Breast epithelium (tissue), 4 donors: ENCODE data around the gene THPO. TPM values are rescaled to one million over a fixed set of nuclear protein-coding genes. Genes with fewer than 3 reads are reported as not detected.

Source experiments
- DNase-seq, 2 donors: peaks; one replicate each; pipeline ENCODE4 v3.0.0-alpha.2; 2019; ENCODE audit warnings: low spot score in 2 of 2
- H3K27ac ChIP-seq, 2 donors: fragments of 200-600 bp; sonication (generic) in 1 of 2; one replicate each; pipeline ENCODE4 v1.5.1; 2016 to 2019; ENCODE audit warnings: mild to moderate bottlenecking in 1 of 2
- H3K27me3 ChIP-seq, 2 donors: fragments of 200-600 bp; sonication (generic) in 1 of 2; one replicate each; pipeline versions ENCODE4 v1.5.1 to v1.6.0; 2017 to 2019; ENCODE audit warnings: control low read depth in 1 of 2, mild to moderate bottlenecking in 1 of 2
- H3K36me3 ChIP-seq: fragments of 200-600 bp; one replicate; pipeline ENCODE4 v1.5.1; 2019
- H3K4me1 ChIP-seq, 2 donors: fragments of 200-600 bp; sonication (generic); one replicate each; pipeline ENCODE4 v1.5.1; 2016 to 2019; ENCODE audit warnings: control low read depth in 1 of 2
- H3K4me3 ChIP-seq, 3 donors: fragments of 200-600 bp; sonication (generic); 1 replicate in 2 of 3; 2 replicates in 1 of 3; pipeline ENCODE4 v1.5.1; 2016 to 2019; ENCODE audit warnings: mild to moderate bottlenecking in 3 of 3, moderate library complexity in 2 of 3
- H3K9me3 ChIP-seq, 2 donors: fragments of 200-600 bp; sonication (generic) in 1 of 2; one replicate each; pipeline ENCODE4 v1.5.1; 2016 to 2019; ENCODE audit warnings: control low read depth in 1 of 2
- POLR2A ChIP-seq: fragments of 450-650 bp; IDR thresholded peaks from one replicate; pipeline ENCODE4 v1.6.1; 2016; ENCODE audit warnings: antibody characterized with exemption, mild to moderate bottlenecking, moderate library complexity
- POLR2AphosphoS5 ChIP-seq, 3 donors: sonication (generic); formaldehyde crosslinking; IDR thresholded peaks; one replicate each; pipeline ENCODE4 v1.6.1; 2017; ENCODE audit warnings: antibody characterized with exemption in 3 of 3
- intact Hi-C: fragments of 100-400 bp; cut with DNase I; formaldehyde crosslinking; loops from one replicate; pipeline ENCODE4 v1.15.1; 2023; ENCODE audit warnings: low total_unique reads
- total RNA-seq, 3 donors: library from RNA; depleted of rRNA; stranded (reverse); fragments of >200 nt; gene quantifications; one replicate each; pipeline ENCODE4 v1.1.0, GENCODE V29; 2016
- TF ChIP-seq, protein P1 (sequence below), 3 donors: fragments of 450-650 bp; IDR thresholded peaks; one replicate each; pipeline ENCODE4 v1.5.1; 2016 to 2017; ENCODE audit warnings: antibody characterized with exemption in 3 of 3, mild to moderate bottlenecking in 3 of 3, moderate library complexity in 3 of 3

THPO gene
- total RNA-seq, 3 donors from 2014 or later = 0.64 to 1.3 (median 0.73) TPM

DNA sequence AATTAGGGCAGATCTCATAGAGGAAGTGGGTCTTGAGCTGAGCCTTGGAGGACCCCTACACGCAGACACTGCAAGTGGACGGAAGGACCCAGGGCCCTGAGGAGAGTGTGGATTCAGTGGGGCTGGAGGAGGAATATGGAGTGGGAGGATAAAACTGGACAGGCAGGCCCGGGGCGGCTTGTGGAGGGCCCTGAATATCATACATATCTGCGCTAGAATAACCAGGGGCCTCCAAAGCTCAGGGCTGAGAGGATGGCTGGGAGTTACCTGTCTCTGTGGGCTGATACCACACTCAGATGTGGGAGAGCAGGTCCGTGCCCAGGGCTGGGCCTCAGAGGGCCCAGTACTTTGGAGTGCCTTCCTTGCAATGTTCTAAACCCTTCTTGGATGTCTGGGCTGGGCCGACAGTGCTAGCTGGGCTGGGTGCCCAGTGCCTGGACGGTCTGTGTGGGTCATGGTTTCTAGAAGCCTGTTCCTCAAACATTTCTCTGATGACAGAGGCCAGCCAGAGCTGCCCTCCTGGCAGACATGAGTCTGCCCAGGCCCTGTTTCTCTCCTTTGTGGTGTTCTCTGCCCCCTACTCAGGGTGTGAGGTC is 31.4 kb upstream of the THPO start:
- no peak for TF ChIP-seq POLR2AphosphoS5 (IDR thresholded peaks at IDR 0.05)
- TF ChIP-seq, protein P1, sequence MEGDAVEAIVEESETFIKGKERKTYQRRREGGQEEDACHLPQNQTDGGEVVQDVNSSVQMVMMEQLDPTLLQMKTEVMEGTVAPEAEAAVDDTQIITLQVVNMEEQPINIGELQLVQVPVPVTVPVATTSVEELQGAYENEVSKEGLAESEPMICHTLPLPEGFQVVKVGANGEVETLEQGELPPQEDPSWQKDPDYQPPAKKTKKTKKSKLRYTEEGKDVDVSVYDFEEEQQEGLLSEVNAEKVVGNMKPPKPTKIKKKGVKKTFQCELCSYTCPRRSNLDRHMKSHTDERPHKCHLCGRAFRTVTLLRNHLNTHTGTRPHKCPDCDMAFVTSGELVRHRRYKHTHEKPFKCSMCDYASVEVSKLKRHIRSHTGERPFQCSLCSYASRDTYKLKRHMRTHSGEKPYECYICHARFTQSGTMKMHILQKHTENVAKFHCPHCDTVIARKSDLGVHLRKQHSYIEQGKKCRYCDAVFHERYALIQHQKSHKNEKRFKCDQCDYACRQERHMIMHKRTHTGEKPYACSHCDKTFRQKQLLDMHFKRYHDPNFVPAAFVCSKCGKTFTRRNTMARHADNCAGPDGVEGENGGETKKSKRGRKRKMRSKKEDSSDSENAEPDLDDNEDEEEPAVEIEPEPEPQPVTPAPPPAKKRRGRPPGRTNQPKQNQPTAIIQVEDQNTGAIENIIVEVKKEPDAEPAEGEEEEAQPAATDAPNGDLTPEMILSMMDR (IDR thresholded peaks at IDR 0.05) = no peak
- no peak for TF ChIP-seq POLR2A
- Histone ChIP-seq H3K27me3 (no peaks in the 10 kb centered on the region), H3K36me3 (no peaks in the 10 kb centered on the region), H3K4me1 (no peaks in the 10 kb centered on the region), H3K9me3 (no peaks in the 10 kb centered on the region), H3K4me3 (no peak overlapping the region), H3K27ac (no peak overlapping the region)
- intact Hi-C loops = loop anchor here (2.0 kb wide), 1 partner anchor 59 kb away; no protein-coding TSS in a partner anchor
- DNase-seq = no peak

DNA sequence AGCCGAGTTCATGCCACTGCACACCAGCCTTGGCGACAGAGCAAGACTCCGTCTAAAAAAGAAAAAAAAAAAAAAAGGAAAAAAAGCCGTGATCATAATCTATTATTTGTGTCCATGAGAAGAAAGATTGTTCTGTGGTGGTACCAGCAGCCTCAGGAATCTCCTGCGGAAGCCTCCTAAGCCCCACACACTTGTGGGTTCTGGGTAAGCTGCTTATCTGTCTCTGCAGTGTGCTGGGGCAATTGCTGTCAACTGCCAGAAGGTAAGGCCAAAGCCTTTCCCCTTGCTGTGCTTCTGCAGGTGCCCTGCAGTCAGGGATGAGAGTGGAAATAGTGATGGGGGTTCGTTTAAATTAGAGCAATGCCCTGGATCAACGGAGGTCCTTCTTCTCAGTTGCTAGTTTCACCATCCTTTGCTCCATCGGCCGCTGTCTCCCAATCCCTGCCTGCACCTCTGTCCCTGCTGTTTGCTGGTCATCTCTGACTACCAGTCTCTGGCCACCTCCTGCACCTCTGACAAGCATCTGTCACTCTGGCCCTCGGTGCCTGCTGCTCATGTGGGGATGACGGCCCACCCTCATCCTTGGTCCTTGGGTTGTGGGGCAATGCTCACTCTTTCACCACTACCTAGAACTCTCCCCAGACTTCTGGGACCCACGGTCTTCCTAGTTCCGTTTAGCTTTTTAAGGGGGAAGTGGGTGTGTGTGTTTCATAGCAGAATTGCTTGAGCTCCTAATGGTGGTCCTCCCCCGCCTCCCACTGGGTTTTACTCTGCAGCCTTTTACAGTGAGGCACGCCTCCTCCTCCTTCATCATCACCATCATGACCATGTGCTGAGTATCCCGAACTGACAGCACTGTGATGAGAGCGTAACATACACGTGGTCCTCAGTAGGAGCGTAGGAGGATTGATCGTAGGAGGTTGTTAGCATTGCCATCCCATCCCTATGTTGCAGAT is 27.3 kb upstream of the THPO start:
- Histone ChIP-seq H3K9me3 (no peaks in the 10 kb centered on the region), H3K36me3 (no peaks in the 10 kb centered on the region), H3K4me3 (no peak overlapping the region), H3K27ac (no peak overlapping the region), H3K27me3 (no peaks in the 10 kb centered on the region), H3K4me1 (no peaks in the 10 kb centered on the region)
- no peak for DNase-seq
- intact Hi-C loops = no loop called here
- TF ChIP-seq, protein P1 (IDR thresholded peaks at IDR 0.05) = no peak
- TF ChIP-seq POLR2AphosphoS5 (IDR thresholded peaks at IDR 0.05) (no peak), POLR2A (no peak)

DNA sequence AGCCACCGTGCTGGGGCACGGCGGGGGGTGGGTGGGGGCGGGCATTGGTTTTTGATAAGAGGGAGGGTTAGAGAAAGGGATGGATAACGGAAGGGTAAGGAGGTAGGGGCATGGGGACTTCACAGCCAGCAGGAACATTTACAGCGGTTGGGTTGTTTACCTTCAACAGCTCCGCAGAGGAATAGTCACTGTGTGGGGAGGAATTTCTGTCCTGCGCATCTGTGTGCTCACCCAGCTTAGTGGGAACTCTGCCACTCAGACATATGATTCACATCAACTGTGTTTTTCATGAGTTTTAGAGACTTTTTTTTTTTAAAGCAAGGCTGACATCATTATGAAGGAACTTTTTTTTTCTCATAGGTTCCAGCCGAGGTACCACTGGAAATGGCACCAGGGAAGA is 21.4 kb upstream of the THPO start:
- Histone ChIP-seq H3K9me3 (no peaks in the 10 kb centered on the region), H3K4me1 (no peaks in the 10 kb centered on the region), H3K36me3 (no peaks in the 10 kb centered on the region), H3K27me3 (no peaks in the 10 kb centered on the region), H3K27ac (peak overlapping the region; percentile 54 to 71), H3K4me3 (no peak overlapping the region)
- intact Hi-C loops = no loop called here
- no peak for DNase-seq
- TF ChIP-seq, protein P1 (IDR thresholded peaks at IDR 0.05) = no peak
- no peak for TF ChIP-seq POLR2A
- no peak for TF ChIP-seq POLR2AphosphoS5 (IDR thresholded peaks at IDR 0.05)

DNA sequence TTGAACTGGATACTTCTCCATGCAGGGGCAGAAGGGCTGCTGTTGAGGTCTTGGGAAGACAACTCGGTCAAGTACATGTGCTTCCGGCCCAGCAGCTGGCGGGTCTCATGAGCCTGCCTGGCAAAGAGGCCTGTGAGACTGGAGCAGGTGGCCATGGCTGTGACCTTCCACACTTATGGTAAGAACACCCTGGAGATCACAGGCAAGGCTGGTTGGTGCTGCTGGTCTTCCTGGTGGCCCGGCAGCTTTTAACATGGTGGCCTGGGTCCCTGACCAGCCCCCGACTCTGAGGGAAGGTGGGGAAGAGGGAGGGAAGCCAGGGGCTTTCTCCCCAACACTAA is 17.3 kb upstream of the THPO start:
- no peaks in the 10 kb centered on the region for H3K36me3 ChIP-seq
- H3K4me3 ChIP-seq = no peak overlapping the region
- intact Hi-C loops = no loop called here
- TF ChIP-seq POLR2A (no peak), POLR2AphosphoS5 (IDR thresholded peaks at IDR 0.05) (no peak)
- TF ChIP-seq, protein P1 (IDR thresholded peaks at IDR 0.05) = no peak
- DNase-seq = no peak
- H3K27ac ChIP-seq = no peak overlapping the region
- no peaks in the 10 kb centered on the region for H3K27me3 ChIP-seq
- H3K4me1 ChIP-seq = no peaks in the 10 kb centered on the region
- H3K9me3 ChIP-seq = no peaks in the 10 kb centered on the region

DNA sequence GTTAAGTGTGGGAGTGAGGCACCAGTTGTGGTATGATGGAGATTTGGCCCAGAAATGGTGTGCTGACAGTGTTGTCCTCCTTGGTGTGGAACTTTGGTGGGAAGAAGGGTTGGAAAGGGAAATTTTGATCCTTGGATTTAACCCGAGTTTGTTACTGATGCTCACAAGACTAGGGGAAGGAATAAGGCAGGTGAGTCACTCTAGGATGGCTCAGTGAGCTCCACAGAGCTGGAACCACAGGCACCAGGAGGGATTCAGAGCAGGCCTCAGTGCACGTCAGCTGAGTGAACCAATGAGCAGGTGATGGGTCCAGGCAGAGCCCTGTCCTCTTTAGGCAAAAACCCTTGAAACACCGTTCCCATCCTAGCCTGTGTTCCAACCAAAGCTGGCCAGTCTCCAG is 13.3 kb upstream of the THPO start:
- no peaks in the 10 kb centered on the region for H3K9me3 ChIP-seq
- H3K4me3 ChIP-seq = no peak overlapping the region
- H3K4me1 ChIP-seq = no peaks in the 10 kb centered on the region
- no peaks in the 10 kb centered on the region for H3K27me3 ChIP-seq
- H3K36me3 ChIP-seq = no peaks in the 10 kb centered on the region
- no peak for TF ChIP-seq POLR2A
- no peak for TF ChIP-seq POLR2AphosphoS5 (IDR thresholded peaks at IDR 0.05)
- TF ChIP-seq, protein P1 (IDR thresholded peaks at IDR 0.05) = no peak
- peak overlapping the region in 1 of 2 donors; percentile 74 for H3K27ac ChIP-seq
- intact Hi-C loops = no loop called here
- no peak for DNase-seq
